AG10803 (cell line): ENCODE data around the gene CEP104.

Source experiments
- DNase-seq: peaks from one replicate; pipeline ENCODE4 v3.0.0; 2010; ENCODE audit warnings: low read depth
- H3K4me3 ChIP-seq: 2 replicates; pipeline ENCODE4 v1.5.1; 2011; ENCODE audit warnings: mild to moderate bottlenecking, low read length, control low read depth
- CTCF ChIP-seq: conservative IDR thresholded peaks from 2 replicates; pipeline ENCODE4 v1.5.1; 2011; ENCODE audit warnings: mild to moderate bottlenecking, low read length, control low read depth, inconsistent platforms

CEP104 gene

GRCh38 chr1:3892748-3893147 lies 35.7 kb upstream of the CEP104 start:
- DNase-seq: no peak
- H3K4me3 ChIP-seq: no peak overlapping the region
- TF ChIP-seq CTCF: no peak

GRCh38 chr1:3891329-3891865 lies 34.4 kb upstream of the CEP104 start:
- TF ChIP-seq CTCF: no peak
- DNase-seq: no peak
- no peak overlapping the region for H3K4me3 ChIP-seq

DNA sequence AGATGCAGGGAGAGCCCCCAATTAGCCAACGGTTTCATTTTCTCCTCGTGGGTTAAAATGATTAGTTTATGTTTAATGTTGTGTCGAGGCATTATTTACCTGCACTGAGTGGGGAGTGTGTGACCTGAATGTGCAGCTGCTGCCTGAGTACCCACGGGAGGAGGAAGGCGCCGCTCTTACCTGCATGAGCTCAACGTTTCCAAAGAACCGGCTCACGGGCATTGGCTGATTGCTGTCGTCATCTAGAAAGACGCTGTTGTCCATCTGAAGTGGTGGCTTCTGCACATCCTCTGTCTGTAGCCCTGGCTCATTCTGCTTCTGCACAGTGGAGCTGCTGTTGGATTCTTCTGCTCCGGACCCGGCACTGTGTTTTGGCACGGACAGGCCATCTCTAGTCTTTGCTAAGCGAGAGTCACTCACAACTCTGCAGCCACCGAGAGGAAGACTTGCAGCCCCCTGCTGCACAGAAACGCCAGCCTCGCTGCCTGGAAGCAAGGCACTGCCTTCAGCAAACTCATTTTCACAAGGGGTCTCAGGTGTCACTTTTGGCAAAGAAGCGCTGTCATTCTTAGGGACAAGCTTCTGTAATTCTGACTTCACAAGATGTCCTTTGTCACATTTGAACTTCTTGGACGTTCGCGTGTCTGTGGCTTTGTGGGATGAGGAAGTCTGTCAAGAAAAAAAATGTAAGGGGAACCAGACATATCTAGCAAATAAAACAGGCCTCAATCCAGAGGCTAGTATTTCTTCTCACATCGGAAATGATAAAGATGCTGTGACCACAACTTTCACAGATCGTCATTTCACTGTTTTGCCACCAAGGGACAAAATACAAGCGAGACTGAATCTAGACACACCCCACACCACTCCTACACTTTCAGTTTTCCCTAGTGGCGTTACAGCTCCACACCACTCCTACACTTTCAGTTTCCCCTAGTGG lies 33.6 kb upstream of the CEP104 start:
- H3K4me3 ChIP-seq: no peak overlapping the region
- no peak for TF ChIP-seq CTCF
- no peak for DNase-seq

GRCh38 chr1:3889936-3890335 lies 32.9 kb upstream of the CEP104 start:
- TF ChIP-seq CTCF: no peak
- H3K4me3 ChIP-seq: no peak overlapping the region
- DNase-seq: no peak

GRCh38 chr1:3888301-3888700 lies 31.3 kb upstream of the CEP104 start:
- DNase-seq: no peak
- TF ChIP-seq CTCF: no peak
- H3K4me3 ChIP-seq: no peak overlapping the region

DNA sequence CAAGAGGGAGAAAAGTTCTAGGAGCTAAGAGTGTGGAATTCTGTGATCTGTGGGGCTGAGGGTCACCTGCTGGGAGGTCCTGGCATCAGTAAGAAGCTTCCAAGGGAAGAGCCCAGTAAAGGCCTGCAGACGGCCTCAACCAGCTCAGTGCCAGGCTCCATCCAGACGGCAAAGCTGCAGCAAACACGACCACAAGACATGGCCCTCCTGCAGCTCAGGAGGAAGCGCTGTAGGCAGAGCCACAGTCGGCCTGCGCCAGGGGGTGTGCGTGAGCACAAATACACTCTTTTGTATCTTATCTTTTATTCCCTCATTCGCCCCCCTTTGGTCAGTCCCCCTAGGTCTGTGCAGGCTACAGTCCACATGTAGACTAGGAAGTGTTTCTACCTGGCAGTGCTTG lies 29.7 kb upstream of the CEP104 start:
- H3K4me3 ChIP-seq: no peak overlapping the region
- no peak for DNase-seq
- TF ChIP-seq CTCF: no peak
